Stimulated activated CD4-positive, alpha-beta T cell treated with anti-CD3 and anti-CD28 coated beads, Interleukin-12 subunit alpha, Interleukin-12 subunit beta, amount 100 ng/mL, for 4 hours (primary cell): ENCODE data around the gene TBC1D25.

Source experiments
- DNase-seq: peaks from one replicate; pipeline ENCODE4 v3.0.0-alpha.2; 2020

TBC1D25 gene

GRCh38 chrX:48611703-48612102 is 72.2 kb downstream of the TBC1D25 start:
- DNase-seq: no peak
